Epithelial cell of proximal tubule (primary cell): Measurements from ENCODE around the gene GALNT18. TPM values are rescaled to one million over a fixed set of nuclear protein-coding genes. Genes with fewer than 3 reads are reported as not detected.

Source experiments
- DNase-seq: peaks from one replicate; pipeline ENCODE4 v3.0.0-alpha.2; 2011; ENCODE audit warnings: low read depth
- H3K4me3 ChIP-seq: 2 replicates; pipeline ENCODE4 v1.5.1; 2011; ENCODE audit warnings: low read depth, mild to moderate bottlenecking, low read length
- total RNA-seq: library from RNA; depleted of rRNA; stranded (reverse); fragments of >200 nt; gene quantifications from 2 replicates; pipeline ENCODE4 v1.2.3, GENCODE V29; 2015
- TF ChIP-seq, protein P1 (sequence below): conservative IDR thresholded peaks from 2 replicates; pipeline ENCODE4 v1.5.1; 2012; ENCODE audit warnings: low read depth, mild to moderate bottlenecking, low read length

The GALNT18 gene
- total RNA-seq, 1 donor from 2014 or later = 7.8 TPM

DNA sequence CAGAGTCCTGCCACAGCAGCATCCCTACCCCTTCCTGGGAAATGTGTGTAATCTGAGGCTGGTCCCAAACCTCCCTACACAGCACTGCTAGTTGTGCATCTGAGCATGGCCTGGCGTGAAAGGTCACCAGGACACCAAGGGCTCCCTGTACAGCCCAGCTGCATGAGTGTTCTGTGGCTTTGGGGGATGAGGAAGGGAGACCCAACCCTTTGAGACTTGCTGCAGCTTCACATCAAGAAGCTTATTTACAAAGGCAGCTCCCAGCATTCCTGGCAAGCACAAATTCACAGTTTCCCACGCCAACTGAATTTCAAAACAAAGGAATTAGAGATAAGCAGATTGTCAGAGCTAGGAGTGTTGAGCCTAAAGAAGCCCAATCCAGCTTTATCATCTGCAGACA, 301.0 kb downstream of the GALNT18 start:
- no peak for DNase-seq
- TF ChIP-seq, protein P1, sequence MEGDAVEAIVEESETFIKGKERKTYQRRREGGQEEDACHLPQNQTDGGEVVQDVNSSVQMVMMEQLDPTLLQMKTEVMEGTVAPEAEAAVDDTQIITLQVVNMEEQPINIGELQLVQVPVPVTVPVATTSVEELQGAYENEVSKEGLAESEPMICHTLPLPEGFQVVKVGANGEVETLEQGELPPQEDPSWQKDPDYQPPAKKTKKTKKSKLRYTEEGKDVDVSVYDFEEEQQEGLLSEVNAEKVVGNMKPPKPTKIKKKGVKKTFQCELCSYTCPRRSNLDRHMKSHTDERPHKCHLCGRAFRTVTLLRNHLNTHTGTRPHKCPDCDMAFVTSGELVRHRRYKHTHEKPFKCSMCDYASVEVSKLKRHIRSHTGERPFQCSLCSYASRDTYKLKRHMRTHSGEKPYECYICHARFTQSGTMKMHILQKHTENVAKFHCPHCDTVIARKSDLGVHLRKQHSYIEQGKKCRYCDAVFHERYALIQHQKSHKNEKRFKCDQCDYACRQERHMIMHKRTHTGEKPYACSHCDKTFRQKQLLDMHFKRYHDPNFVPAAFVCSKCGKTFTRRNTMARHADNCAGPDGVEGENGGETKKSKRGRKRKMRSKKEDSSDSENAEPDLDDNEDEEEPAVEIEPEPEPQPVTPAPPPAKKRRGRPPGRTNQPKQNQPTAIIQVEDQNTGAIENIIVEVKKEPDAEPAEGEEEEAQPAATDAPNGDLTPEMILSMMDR = no peak
- no peak overlapping the region for H3K4me3 ChIP-seq

DNA sequence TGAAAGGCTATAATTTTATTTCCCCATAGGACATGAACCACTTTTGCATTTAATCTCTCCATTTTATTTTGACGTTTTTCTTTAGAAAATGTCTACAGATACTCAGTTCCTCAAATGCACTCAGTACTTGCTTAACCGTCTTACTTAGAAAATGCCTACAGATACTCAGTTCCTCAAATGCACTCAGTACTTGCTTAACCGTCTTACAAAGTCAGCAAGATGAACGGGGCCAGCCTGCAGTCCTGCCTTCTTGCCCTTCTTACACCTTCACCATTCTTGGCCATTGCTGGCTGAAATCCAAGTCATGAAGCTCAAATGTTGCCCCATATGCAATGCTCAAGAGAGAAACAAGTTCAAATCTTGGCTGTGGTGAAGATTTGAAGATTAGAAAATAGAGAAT, 302.8 kb downstream of the GALNT18 start:
- no peak overlapping the region for H3K4me3 ChIP-seq
- TF ChIP-seq, protein P1 = no peak
- no peak for DNase-seq

DNA sequence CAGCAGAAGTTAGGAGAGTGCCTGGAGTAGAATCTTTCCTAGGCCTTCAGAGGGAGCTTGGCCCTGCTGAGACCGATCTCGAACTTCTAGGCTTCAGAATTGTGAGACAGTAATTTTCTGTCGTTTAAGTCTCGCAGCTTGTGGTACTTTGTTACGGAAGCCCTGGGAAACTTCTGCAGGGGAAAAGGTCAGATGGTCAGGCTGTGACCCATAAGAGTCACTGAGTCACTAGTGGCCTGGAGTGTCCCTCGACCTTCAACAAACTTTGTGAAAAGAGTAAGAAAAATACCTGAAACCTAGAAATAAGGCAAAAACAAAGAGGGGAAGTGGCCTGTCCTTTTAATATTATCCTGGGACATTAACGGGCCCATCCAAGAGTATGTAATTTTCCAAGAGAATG, 303.3 kb downstream of the GALNT18 start:
- no peak overlapping the region for H3K4me3 ChIP-seq
- DNase-seq = no peak
- TF ChIP-seq, protein P1 = no peak

DNA sequence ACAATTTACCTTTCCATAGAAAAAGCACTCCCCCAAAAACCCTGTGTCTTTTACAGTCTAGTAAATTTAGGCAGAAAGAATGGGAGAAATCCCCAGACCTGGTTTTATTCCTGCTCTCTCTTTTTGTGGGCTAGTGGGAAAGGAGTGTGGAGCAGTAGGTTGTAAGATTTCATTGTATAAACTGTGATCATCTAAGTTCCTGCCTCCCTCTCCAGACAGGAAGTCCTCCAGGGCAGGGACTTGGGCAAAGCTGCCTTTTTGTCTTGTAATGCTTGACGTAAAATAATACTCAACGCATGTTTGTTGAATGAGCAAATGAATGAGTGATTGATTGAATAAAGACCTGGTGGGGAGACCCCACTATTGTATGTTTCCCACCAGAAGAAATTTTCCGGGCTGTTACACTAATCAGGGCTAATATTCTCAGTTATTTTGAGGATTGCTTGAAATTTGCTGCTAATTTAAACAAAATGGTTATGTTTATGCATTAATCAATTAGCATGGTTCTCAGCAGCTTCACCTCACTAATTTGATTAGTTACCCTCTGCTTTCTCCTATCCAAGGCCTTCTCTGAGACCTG, 305.1 kb downstream of the GALNT18 start:
- no peak for DNase-seq
- H3K4me3 ChIP-seq = no peak overlapping the region
- TF ChIP-seq, protein P1 = no peak

DNA sequence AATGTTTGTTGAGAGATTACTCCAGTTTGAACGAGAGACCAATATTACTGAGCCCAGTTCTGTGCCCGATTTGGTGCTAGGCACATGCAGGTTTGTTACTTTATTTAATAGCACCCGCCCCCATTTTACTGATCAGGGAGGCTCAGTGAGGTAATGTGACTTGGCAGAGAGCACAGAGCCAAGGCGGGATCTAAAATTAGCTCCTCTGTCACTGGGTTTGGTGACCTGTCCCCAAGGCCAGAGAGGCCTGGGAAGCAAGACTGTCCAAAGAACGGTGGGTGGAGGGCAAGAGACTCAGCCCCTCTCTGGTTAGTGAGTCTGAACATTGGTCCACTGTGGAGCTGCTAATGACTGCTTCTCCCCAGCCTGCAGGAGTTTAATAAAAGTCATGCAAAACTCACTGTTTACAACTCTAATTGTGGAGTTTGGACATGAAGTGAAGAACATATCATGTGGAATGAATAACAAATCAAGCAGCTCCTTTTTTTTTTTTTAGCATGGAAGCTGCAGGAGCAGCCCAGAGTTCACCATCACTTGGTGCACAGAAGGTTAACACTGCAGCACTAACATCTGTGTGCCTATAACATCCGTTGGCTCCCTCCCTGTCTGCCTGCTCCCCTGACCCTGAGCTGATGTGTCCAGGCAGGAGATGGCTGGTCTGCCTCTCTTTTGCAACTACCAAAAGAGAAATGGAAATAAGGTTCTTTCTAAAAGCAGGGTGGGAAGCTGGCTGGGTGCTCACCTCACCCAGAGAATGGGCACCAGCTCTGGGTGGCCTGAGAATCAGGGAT, 307.7 kb downstream of the GALNT18 start:
- TF ChIP-seq, protein P1 = no peak
- no peak for DNase-seq
- no peak overlapping the region for H3K4me3 ChIP-seq

DNA sequence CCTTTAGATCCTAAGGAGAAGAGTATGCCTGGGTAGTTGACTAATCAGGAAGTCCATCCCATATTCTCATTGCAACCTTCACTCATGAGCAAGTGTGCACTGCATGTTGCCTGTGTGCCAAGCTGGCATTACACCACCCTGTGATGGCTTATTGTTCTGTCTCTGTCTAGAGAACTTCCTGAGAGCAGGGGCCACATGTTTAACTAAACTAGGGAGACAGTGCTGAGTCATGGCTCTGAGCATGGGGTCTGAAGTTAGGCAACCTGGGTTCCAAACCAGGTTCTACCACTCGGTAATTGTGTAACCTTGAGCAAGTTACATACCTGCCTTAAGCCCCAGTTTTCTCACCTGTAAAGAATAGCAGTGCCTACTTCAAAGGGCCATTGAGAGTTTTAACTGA, 308.4 kb downstream of the GALNT18 start:
- H3K4me3 ChIP-seq = no peak overlapping the region
- peak; percentile 59 for DNase-seq
- TF ChIP-seq, protein P1 = no peak

DNA sequence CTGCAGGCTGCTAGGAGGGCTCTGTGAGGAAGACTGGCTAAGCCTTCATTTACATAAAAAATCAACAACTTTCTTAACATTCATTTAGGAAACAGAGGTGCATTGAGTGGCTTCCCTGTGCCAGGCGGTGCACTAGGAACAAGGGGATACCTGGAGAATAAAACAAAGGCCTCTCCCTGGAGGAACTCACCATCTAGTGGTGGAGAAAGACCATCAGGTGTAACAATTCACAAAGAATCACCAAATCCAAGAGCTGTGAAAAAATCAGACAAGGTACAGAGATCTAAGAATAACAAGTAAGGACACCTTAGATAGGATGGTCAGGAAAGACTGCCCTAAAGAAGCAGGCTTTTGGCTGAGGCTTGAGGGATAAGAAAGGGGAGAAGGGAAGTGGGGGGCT, 309.1 kb downstream of the GALNT18 start:
- TF ChIP-seq, protein P1 = peak; percentile 18
- DNase-seq = no peak
- H3K4me3 ChIP-seq = no peak overlapping the region
